CD4-positive, CD25-positive, alpha-beta regulatory T cell (primary cell): ENCODE measurements around the gene RNF40. TPM values are rescaled to one million over a fixed set of nuclear protein-coding genes. Genes with fewer than 3 reads are reported as not detected.

Experiments used
- polyA plus RNA-seq, 4 donors: library from polyadenylated mRNA; unstranded; fragments of 300-500 nt; fragmentation: Illumina TruSeq; gene quantifications; one replicate each; pipeline ENCODE4 v1.2.3, GENCODE V29; 2021
- total RNA-seq: library from RNA; stranded (reverse); gene quantifications from one replicate; pipeline ENCODE4 v1.2.3, GENCODE V29; 2022

RNF40 gene
- total and polyA plus RNA-seq, 5 donors from 2014 or later = 19.0 to 66.2 (median 25.9) TPM

Other genes starting within 250 kb of the RNF40 start
- gene ZNF768, start 235.8 kb upstream of the RNF40 start, total RNA-seq = 4.0 TPM
- gene ZNF768, start 235.8 kb upstream of the RNF40 start, polyA plus RNA-seq = 1 to 10 TPM in 1 of 4 donors, under 1 TPM in 3; 0.40 to 1.2 (median 0.66) TPM
- 5.0 TPM for gene ZNF747, start 227.5 kb upstream of the RNF40 start, total RNA-seq
- gene ZNF747, start 227.5 kb upstream of the RNF40 start, polyA plus RNA-seq = 1 to 10 TPM; 6.4 to 9.4 (median 8.6) TPM
- gene ZNF764, start 203.9 kb upstream of the RNF40 start, total RNA-seq = 15.6 TPM
- gene ZNF764, start 203.9 kb upstream of the RNF40 start, polyA plus RNA-seq = 1 to 10 TPM; 4.8 to 6.5 (median 5.7) TPM
- gene ZNF688, start 190.6 kb upstream of the RNF40 start, total RNA-seq = 12.1 TPM
- gene ZNF688, start 190.6 kb upstream of the RNF40 start, polyA plus RNA-seq = 10 to 100 TPM; 34.5 to 59.1 (median 50.5) TPM
- gene ZNF785, start 176.6 kb upstream of the RNF40 start, total RNA-seq = 9.3 TPM
- 1 to 10 TPM; 1.4 to 3.5 (median 2.5) TPM for gene ZNF785, start 176.6 kb upstream of the RNF40 start, polyA plus RNA-seq
- gene ZNF689, start 151.9 kb upstream of the RNF40 start, total RNA-seq = 14.0 TPM
- gene ZNF689, start 151.9 kb upstream of the RNF40 start, polyA plus RNA-seq = 10 to 100 TPM in 2 of 4 donors, 1 to 10 TPM in 2; 8.1 to 16.0 (median 12.2) TPM
- gene PRR14, start 111.4 kb upstream of the RNF40 start, total RNA-seq = 104 TPM
- 10 to 100 TPM; 12.7 to 15.5 (median 13.8) TPM for gene PRR14, start 111.4 kb upstream of the RNF40 start, polyA plus RNA-seq
- 179 TPM for gene FBRS, start 103.9 kb upstream of the RNF40 start, total RNA-seq
- 1 to 10 TPM; 2.3 to 4.2 (median 3.3) TPM for gene FBRS, start 103.9 kb upstream of the RNF40 start, polyA plus RNA-seq
- 83.0 TPM for gene SRCAP, start 63.2 kb upstream of the RNF40 start, total RNA-seq
- gene SRCAP, start 63.2 kb upstream of the RNF40 start, polyA plus RNA-seq = 10 to 100 TPM in 1 of 4 donors, 1 to 10 TPM in 3; 4.9 to 12.4 (median 7.5) TPM
- 43.9 TPM for gene PHKG2, start 13.9 kb upstream of the RNF40 start, total RNA-seq
- 10 to 100 TPM; 39.5 to 48.5 (median 44.7) TPM for gene PHKG2, start 13.9 kb upstream of the RNF40 start, polyA plus RNA-seq
- gene CFAP119, start 260 bp upstream of the RNF40 start, total RNA-seq = 1.8 TPM
- 1 to 10 TPM in 1 of 4 donors, under 1 TPM in 2, not detected in 1; 0.23 to 1.5 (median 0.59) TPM for gene CFAP119, start 260 bp upstream of the RNF40 start, polyA plus RNA-seq
- 0.49 TPM for gene ZNF629, start 24.9 kb downstream of the RNF40 start, total RNA-seq
- under 1 TPM; 0.23 to 0.79 (median 0.39) TPM for gene ZNF629, start 24.9 kb downstream of the RNF40 start, polyA plus RNA-seq
- gene BCL7C, start 131.8 kb downstream of the RNF40 start, total RNA-seq = 22.9 TPM
- gene BCL7C, start 131.8 kb downstream of the RNF40 start, polyA plus RNA-seq = 10 to 100 TPM; 31.4 to 43.7 (median 41.2) TPM
- 0.30 TPM for gene CTF1, start 134.3 kb downstream of the RNF40 start, total RNA-seq
- not detected for gene CTF1, start 134.3 kb downstream of the RNF40 start, polyA plus RNA-seq
- gene FBXL19, start 161.2 kb downstream of the RNF40 start, total RNA-seq = 13.0 TPM
- under 1 TPM in 3 of 4 donors, not detected in 1; 0.14 to 0.21 (median 0.17) TPM for gene FBXL19, start 161.2 kb downstream of the RNF40 start, polyA plus RNA-seq
- 7.7 TPM for gene ORAI3, start 186.7 kb downstream of the RNF40 start, total RNA-seq
- 10 to 100 TPM; 30.7 to 34.7 (median 31.7) TPM for gene ORAI3, start 186.7 kb downstream of the RNF40 start, polyA plus RNA-seq
- 35.2 TPM for gene SETD1A, start 195.4 kb downstream of the RNF40 start, total RNA-seq
- gene SETD1A, start 195.4 kb downstream of the RNF40 start, polyA plus RNA-seq = 1 to 10 TPM in 1 of 4 donors, under 1 TPM in 3; 0.33 to 1.4 (median 0.63) TPM
- not detected for gene HSD3B7, start 222.9 kb downstream of the RNF40 start, total RNA-seq
- gene HSD3B7, start 222.9 kb downstream of the RNF40 start, polyA plus RNA-seq = under 1 TPM in 2 of 4 donors, not detected in 2; 0.07 to 0.31 TPM
- gene STX1B, start 248.3 kb downstream of the RNF40 start, total RNA-seq = 0.74 TPM
- not detected for gene STX1B, start 248.3 kb downstream of the RNF40 start, polyA plus RNA-seq